Neural progenitor cell (in vitro differentiated cells): ENCODE measurements around the gene KRTAP5-4. TPM values are rescaled to one million over a fixed set of nuclear protein-coding genes. Genes with fewer than 3 reads are reported as not detected.

Experiments used
- DNase-seq: peaks from one replicate; pipeline ENCODE4 v3.0.0-alpha.2; 2016; ENCODE audit warnings: low spot score
- H2AFZ ChIP-seq: fragments of 200-600 bp; sonication (generic); replicated peaks from 2 replicates; pipeline ENCODE4 v1.6.1; 2016; ENCODE audit warnings: antibody characterized with exemption
- H3F3A ChIP-seq: fragments of 200-600 bp; sonication (generic); 2 replicates; pipeline ENCODE4 v1.6.1; 2016; ENCODE audit warnings: antibody characterized with exemption, low read depth
- H3K27ac ChIP-seq: fragments of 200-600 bp; sonication (generic); 2 replicates; pipeline ENCODE4 v1.5.1; 2016; ENCODE audit warnings: mild to moderate bottlenecking
- H3K27me3 ChIP-seq: fragments of 200-600 bp; sonication (generic); 2 replicates; pipeline ENCODE4 v1.6.1; 2016; ENCODE audit warnings: mild to moderate bottlenecking, moderate library complexity
- H3K36me3 ChIP-seq: fragments of 200-600 bp; sonication (generic); 2 replicates; pipeline ENCODE4 v1.5.1; 2016
- H3K4me1 ChIP-seq: fragments of 200-600 bp; sonication (generic); 2 replicates; pipeline ENCODE4 v1.6.1; 2016; ENCODE audit warnings: mixed run types
- H3K4me2 ChIP-seq: fragments of 200-600 bp; sonication (generic); 2 replicates; pipeline ENCODE4 v1.6.1; 2016
- H3K4me3 ChIP-seq: fragments of 200-600 bp; sonication (generic); 2 replicates; pipeline ENCODE4 v1.5.1; 2016
- H3K79me2 ChIP-seq: fragments of 200-600 bp; sonication (generic); 2 replicates; pipeline ENCODE4 v1.6.1; 2016; ENCODE audit warnings: low read depth
- H3K9ac ChIP-seq: fragments of 200-600 bp; sonication (generic); 2 replicates; pipeline ENCODE4 v1.6.1; 2016
- H3K9me3 ChIP-seq: fragments of 200-600 bp; sonication (generic); 2 replicates; pipeline ENCODE4 v1.5.1; 2016; ENCODE audit warnings: low read depth
- H4K20me1 ChIP-seq: fragments of 200-600 bp; sonication (generic); 2 replicates; pipeline ENCODE4 v1.6.1; 2016; ENCODE audit warnings: low read depth
- H3K27ac Mint-ChIP-seq: 3 replicates; pipeline ENCODE4 v1.8.0; 2021; ENCODE audit warnings: mixed read lengths
- H3K27me3 Mint-ChIP-seq: 2 replicates; pipeline ENCODE4 v1.8.0; 2022; ENCODE audit warnings: low read depth, mild to moderate bottlenecking, inconsistent platforms, moderate library complexity, mixed read lengths; ENCODE audit not compliant: insufficient read depth
- H3K36me3 Mint-ChIP-seq: 3 replicates; pipeline ENCODE4 v1.8.0; 2021; ENCODE audit warnings: mixed read lengths
- H3K4me1 Mint-ChIP-seq: 3 replicates; pipeline ENCODE4 v1.8.0; 2021; ENCODE audit warnings: mixed read lengths
- H3K4me3 Mint-ChIP-seq: 3 replicates; pipeline ENCODE4 v1.8.0; 2021; ENCODE audit warnings: mild to moderate bottlenecking, moderate library complexity, mixed read lengths
- H3K9me3 Mint-ChIP-seq: 3 replicates; pipeline ENCODE4 v1.8.0; 2020; ENCODE audit warnings: mixed read lengths
- EZH2 ChIP-seq: fragments of 200-600 bp; sonication (generic); IDR thresholded peaks from 2 replicates; pipeline ENCODE4 v1.6.1; 2017; ENCODE audit warnings: antibody characterized with exemption, mild to moderate bottlenecking, moderate library complexity
- EZH2phosphoT487 ChIP-seq: fragments of 200-600 bp; sonication (generic); IDR thresholded peaks from 2 replicates; pipeline ENCODE4 v1.6.1; 2017; ENCODE audit warnings: antibody characterized with exemption
- total RNA-seq: library from RNA; depleted of rRNA; stranded (reverse); fragments of >200 nt; gene quantifications from 2 replicates; pipeline ENCODE4 v1.2.3, GENCODE V29; 2015; ENCODE audit warnings: low replicate concordance
- TF ChIP-seq, protein P1 (sequence below): fragments of 200-600 bp; sonication (generic); IDR thresholded peaks from 2 replicates; pipeline ENCODE4 v1.5.1; 2017; ENCODE audit warnings: antibody characterized with exemption, mild to moderate bottlenecking

KRTAP5-4 gene
- total RNA-seq, 1 donor from 2014 or later, result not detected

DNA sequence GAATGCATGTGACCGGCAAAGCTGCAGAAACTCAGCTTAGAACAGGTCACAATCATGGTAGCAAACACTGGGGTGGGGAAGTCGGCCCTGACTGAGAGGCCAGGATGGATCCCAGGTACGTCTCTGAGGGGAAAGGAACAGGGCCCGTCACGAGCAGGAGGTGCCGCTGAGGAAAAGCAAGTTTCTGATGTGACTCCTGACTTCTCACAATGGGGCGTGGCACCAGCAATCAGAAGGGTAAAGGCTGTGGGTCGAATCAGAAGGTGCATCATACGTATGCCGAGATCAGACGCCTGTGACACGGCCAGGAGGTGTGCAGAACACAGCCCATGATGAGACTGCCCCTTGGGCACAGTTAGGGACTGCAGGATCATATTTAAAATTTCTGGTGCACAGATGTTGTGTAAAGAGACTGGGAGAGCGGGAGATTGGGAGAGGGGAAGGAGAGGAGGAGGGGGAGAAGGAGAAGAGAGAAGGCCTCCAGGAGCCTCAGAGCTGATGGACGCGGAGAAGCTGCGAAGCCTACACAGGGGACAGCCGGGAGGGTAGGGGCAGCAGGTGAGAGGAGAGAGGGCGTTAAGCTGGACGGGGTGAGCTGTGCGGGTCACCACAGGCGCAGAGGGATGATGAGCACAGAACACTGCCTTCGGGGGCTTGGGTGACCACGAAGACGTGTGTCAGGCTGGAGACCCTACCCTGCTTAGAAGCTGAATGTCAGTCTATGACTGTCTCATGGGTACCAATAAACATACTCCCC, 38.4 kb upstream of the KRTAP5-4 start:
- Histone ChIP-seq H3F3A (no peaks in the 10 kb centered on the region), H3K4me1 (no peaks in the 10 kb centered on the region), H3K4me2 (no peak overlapping the region), H3K27me3 (no peaks in the 10 kb centered on the region), H3K27ac (no peak overlapping the region), H3K36me3 (no peaks in the 10 kb centered on the region), H4K20me1 (no peaks in the 10 kb centered on the region), H3K9ac (no peak overlapping the region), H2AFZ (no peak overlapping the region), H3K4me3 (no peak overlapping the region), H3K9me3 (no peaks in the 10 kb centered on the region), H3K79me2 (no peaks in the 10 kb centered on the region)
- Mint-ChIP-seq H3K4me3 (no peak overlapping the region), H3K9me3 (no peaks in the 10 kb centered on the region), H3K27ac (no peak overlapping the region), H3K36me3 (no peaks in the 10 kb centered on the region), H3K27me3 (peaks cover 8% of the 10 kb centered on the region), H3K4me1 (peaks cover 7% of the 10 kb centered on the region)
- DNase-seq, result no peak
- TF ChIP-seq EZH2 (no peak), EZH2phosphoT487 (no peak)
- TF ChIP-seq, protein P1, sequence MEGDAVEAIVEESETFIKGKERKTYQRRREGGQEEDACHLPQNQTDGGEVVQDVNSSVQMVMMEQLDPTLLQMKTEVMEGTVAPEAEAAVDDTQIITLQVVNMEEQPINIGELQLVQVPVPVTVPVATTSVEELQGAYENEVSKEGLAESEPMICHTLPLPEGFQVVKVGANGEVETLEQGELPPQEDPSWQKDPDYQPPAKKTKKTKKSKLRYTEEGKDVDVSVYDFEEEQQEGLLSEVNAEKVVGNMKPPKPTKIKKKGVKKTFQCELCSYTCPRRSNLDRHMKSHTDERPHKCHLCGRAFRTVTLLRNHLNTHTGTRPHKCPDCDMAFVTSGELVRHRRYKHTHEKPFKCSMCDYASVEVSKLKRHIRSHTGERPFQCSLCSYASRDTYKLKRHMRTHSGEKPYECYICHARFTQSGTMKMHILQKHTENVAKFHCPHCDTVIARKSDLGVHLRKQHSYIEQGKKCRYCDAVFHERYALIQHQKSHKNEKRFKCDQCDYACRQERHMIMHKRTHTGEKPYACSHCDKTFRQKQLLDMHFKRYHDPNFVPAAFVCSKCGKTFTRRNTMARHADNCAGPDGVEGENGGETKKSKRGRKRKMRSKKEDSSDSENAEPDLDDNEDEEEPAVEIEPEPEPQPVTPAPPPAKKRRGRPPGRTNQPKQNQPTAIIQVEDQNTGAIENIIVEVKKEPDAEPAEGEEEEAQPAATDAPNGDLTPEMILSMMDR, result no peak

DNA sequence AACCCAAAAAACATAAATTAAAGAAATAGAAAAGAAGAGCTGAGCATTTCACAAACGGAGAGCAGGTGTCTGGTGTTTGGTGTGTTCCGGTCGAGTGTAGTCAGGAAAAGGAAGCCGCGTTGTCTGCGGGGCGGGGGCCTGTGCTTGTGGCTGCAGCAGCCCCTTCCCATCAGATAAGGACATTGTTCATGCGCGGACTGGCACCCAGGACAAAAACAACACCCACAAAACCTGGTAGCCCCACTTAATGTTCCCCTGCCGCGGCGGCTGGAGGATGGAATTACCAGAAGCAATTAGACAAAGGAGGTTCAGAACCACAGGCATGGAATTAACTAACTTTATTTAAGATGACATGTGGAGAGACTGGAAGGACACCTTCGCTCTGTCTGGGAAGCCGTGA, 37.6 kb upstream of the KRTAP5-4 start:
- Histone ChIP-seq H3K9me3 (no peaks in the 10 kb centered on the region), H3K4me3 (no peak overlapping the region), H3K36me3 (no peaks in the 10 kb centered on the region), H2AFZ (no peak overlapping the region), H3K4me1 (no peaks in the 10 kb centered on the region), H3K4me2 (no peak overlapping the region), H3F3A (no peaks in the 10 kb centered on the region), H3K27ac (no peak overlapping the region), H3K79me2 (no peaks in the 10 kb centered on the region), H3K27me3 (no peaks in the 10 kb centered on the region), H3K9ac (no peak overlapping the region), H4K20me1 (no peaks in the 10 kb centered on the region)
- TF ChIP-seq EZH2, result no peak
- TF ChIP-seq EZH2phosphoT487, result no peak
- TF ChIP-seq, protein P1, result no peak
- no peaks in the 10 kb centered on the region for H3K36me3 Mint-ChIP-seq
- no peak overlapping the region for H3K27ac Mint-ChIP-seq
- no peak for DNase-seq
- no peaks in the 10 kb centered on the region for H3K9me3 Mint-ChIP-seq
- no peak overlapping the region for H3K4me3 Mint-ChIP-seq
- peaks cover 10% of the 10 kb centered on the region for H3K27me3 Mint-ChIP-seq
- peaks cover 7% of the 10 kb centered on the region for H3K4me1 Mint-ChIP-seq

- H3K9ac ChIP-seq, result no peak overlapping the region
- no peaks in the 10 kb centered on the region for H3K36me3 ChIP-seq
- H3K4me1 ChIP-seq, result no peaks in the 10 kb centered on the region
- H3F3A ChIP-seq, result no peaks in the 10 kb centered on the region
- no peaks in the 10 kb centered on the region for H3K79me2 ChIP-seq
- H3K36me3 Mint-ChIP-seq, result no peaks in the 10 kb centered on the region
- no peak overlapping the region for H3K4me3 ChIP-seq
- no peak overlapping the region for H3K27ac ChIP-seq
- H3K27me3 Mint-ChIP-seq, result peaks cover 7% of the 10 kb centered on the region
- H3K4me3 Mint-ChIP-seq, result no peak overlapping the region
- H3K4me1 Mint-ChIP-seq, result peaks cover 7% of the 10 kb centered on the region
- no peak for DNase-seq
- TF ChIP-seq, protein P1, result no peak
- no peak for TF ChIP-seq EZH2
- no peak for TF ChIP-seq EZH2phosphoT487
- no peak overlapping the region for H3K27ac Mint-ChIP-seq
- no peak overlapping the region for H2AFZ ChIP-seq
- H3K9me3 ChIP-seq, result no peaks in the 10 kb centered on the region
- H3K9me3 Mint-ChIP-seq, result no peaks in the 10 kb centered on the region
- no peaks in the 10 kb centered on the region for H4K20me1 ChIP-seq
- H3K27me3 ChIP-seq, result peaks cover 14% of the 10 kb centered on the region
- no peak overlapping the region for H3K4me2 ChIP-seq
Observed at GRCh38 chr11:1656670-1657069, 34.7 kb upstream of the KRTAP5-4 start.
